Activated CD4-positive, alpha-beta T cell treated with anti-CD3 and anti-CD28 coated beads, Interleukin-2, amount 50 U/mL, for 4 hours (primary cell): ENCODE measurements around the gene FBN3.
A peak's percentile ranks its signal among the peaks of the same experiment; 100 is the strongest.
"Not testable (repeated sequence)": the region's sequence is repeated elsewhere in the genome, so short reads cannot be mapped to it uniquely, and the experiment has no call there.

Experiments used
- DNase-seq, 2 experiments: peaks; one replicate each; pipeline ENCODE4 v3.0.0-alpha.2; 2020

Gene FBN3

GRCh38 chr19:8046569-8047165 is 102.7 kb downstream of the FBN3 start:
- DNase-seq = no peak

- DNase-seq = no peak
Observed at GRCh38 chr19:8045872-8046568, 103.4 kb downstream of the FBN3 start.

- DNase-seq = no peak
Observed at GRCh38 chr19:8044018-8044417, 105.4 kb downstream of the FBN3 start.

GRCh38 chr19:8042900-8043299 is 106.5 kb downstream of the FBN3 start:
- DNase-seq = no peak

GRCh38 chr19:8041531-8041931 is 107.9 kb downstream of the FBN3 start:
- no peak for DNase-seq

- no peak for DNase-seq
Observed at GRCh38 chr19:8039231-8039630, 110.2 kb downstream of the FBN3 start.

GRCh38 chr19:8038815-8039214 is 110.6 kb downstream of the FBN3 start:
- DNase-seq = no peak

- no peak for DNase-seq
Observed at GRCh38 chr19:8036434-8037099, 112.8 kb downstream of the FBN3 start.

GRCh38 chr19:8034178-8034525 is 115.2 kb downstream of the FBN3 start:
- DNase-seq = no peak

GRCh38 chr19:8033287-8034177 is 115.9 kb downstream of the FBN3 start:
- DNase-seq = not testable (repeated sequence)

- no peak for DNase-seq
Observed at GRCh38 chr19:8030960-8031359, 118.4 kb downstream of the FBN3 start.

GRCh38 chr19:8028951-8029491 is 120.4 kb downstream of the FBN3 start:
- DNase-seq = no peak

- DNase-seq = no peak
Observed at GRCh38 chr19:8025316-8025715, 124.1 kb downstream of the FBN3 start.

- DNase-seq = not testable (repeated sequence)
Observed at GRCh38 chr19:8024256-8024655, 125.1 kb downstream of the FBN3 start.

GRCh38 chr19:8023371-8023770 is 126.0 kb downstream of the FBN3 start:
- DNase-seq = no peak

GRCh38 chr19:8022275-8022674 is 127.1 kb downstream of the FBN3 start:
- no peak for DNase-seq

- DNase-seq = no peak
Observed at GRCh38 chr19:8021374-8021773, 128.0 kb downstream of the FBN3 start.

- DNase-seq = no peak
Observed at GRCh38 chr19:8020681-8021080, 128.7 kb downstream of the FBN3 start.

- DNase-seq = peak; percentile 13 to 32
Observed at GRCh38 chr19:8017808-8018207, 131.6 kb downstream of the FBN3 start.
